LNCaP clone FGC (cell line): ENCODE results near the gene UTS2.

Experiments
- DNase-seq: peaks from one replicate; pipeline ENCODE4 v3.0.0-alpha.2; 2011; ENCODE audit warnings: low read depth
- H3K4me3 ChIP-seq: 2 replicates; pipeline ENCODE4 v1.5.1; 2011; ENCODE audit warnings: mild to moderate bottlenecking, low read depth, low read length, control low read depth
- TF ChIP-seq, protein P1 (sequence below): IDR thresholded peaks from 2 replicates; pipeline ENCODE4 v1.5.1; 2012; ENCODE audit warnings: mild to moderate bottlenecking; ENCODE audit not compliant: control insufficient read depth, insufficient read depth; ENCODE audit errors: extremely low read depth

UTS2 gene

DNA sequence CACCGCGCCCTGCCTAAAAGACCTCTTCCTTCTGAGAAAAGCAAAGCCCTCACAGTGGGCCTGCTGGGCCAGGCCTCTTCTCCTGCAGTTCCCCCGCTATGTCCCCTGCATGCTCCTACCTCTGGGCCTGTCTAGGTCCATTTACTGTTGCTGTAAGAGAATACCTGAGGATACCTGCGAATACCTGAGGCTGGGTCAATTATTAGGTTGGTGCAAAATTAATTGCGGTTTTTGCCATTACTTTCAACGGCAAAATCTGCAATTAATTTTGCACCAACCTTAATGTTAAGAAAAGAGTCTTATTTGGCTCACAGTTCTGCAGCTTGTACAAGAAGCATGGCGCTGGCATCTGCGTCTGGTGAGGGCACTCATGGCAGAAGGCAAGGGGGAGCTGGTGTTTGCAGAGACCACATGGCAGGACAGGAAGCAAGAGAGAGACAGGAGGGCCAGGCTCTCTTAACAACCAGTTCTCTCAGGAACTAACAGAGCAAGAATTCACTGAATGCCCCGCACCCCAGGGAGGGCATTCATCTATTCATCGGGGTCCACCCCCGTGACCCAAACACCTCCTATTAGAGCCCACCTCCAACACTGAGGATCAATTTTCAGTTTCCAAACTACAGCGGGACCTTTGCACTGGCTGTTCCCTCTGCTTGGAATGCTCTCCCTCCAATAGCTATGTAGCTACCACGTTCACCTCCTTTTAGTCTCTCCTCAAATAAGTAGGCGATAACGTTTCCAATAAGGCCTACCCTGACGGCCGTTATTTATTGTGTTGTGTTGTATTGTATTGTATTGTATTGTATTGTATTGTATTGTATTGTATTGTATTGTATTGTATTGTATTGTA lies 9.6 kb upstream of the UTS2 start:
- TF ChIP-seq, protein P1, sequence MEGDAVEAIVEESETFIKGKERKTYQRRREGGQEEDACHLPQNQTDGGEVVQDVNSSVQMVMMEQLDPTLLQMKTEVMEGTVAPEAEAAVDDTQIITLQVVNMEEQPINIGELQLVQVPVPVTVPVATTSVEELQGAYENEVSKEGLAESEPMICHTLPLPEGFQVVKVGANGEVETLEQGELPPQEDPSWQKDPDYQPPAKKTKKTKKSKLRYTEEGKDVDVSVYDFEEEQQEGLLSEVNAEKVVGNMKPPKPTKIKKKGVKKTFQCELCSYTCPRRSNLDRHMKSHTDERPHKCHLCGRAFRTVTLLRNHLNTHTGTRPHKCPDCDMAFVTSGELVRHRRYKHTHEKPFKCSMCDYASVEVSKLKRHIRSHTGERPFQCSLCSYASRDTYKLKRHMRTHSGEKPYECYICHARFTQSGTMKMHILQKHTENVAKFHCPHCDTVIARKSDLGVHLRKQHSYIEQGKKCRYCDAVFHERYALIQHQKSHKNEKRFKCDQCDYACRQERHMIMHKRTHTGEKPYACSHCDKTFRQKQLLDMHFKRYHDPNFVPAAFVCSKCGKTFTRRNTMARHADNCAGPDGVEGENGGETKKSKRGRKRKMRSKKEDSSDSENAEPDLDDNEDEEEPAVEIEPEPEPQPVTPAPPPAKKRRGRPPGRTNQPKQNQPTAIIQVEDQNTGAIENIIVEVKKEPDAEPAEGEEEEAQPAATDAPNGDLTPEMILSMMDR = no peak
- DNase-seq = no peak
- H3K4me3 ChIP-seq = no peak overlapping the region

DNA sequence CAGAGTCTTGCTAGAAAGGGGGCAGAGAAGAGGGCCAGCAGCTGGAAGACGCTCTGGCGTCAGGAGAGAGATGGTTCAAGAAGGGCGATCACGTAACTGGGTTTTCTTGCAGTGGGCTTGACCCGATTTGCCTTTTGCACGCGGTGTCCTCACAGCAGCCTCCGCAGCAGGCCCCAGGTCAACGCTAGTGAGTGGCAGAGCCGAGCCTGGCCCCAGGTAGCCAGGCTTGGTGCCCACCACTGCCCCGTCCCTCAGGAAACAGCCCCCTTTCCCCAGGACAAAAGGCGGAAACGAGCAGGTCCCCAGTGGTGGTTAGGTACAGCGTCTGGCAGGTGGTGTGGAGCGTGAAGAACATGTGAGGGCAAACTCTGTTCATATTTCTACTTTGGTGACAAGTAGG lies 8.6 kb upstream of the UTS2 start:
- DNase-seq = no peak
- TF ChIP-seq, protein P1 = no peak
- H3K4me3 ChIP-seq = no peak overlapping the region

DNA sequence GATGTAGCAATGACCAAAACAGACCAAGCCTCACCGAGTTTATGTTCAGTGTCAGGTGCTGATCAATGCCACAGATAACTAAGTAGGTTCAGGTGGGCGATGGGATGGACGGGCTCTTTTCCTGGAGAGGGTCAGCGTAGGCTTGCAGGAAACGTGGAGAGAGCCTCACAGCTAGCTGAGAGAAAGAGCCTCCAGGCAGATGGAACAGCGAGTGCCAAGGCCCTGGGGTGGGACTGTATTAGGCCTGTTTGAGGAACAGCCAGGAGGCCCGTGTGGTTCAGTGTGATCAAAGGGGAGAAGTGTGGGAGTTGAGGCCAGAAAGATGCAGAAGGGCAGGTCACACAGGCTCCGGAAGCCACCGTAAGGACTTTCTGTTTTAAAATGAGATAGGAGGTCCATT lies 7.3 kb upstream of the UTS2 start:
- TF ChIP-seq, protein P1 = no peak
- no peak for DNase-seq
- no peak overlapping the region for H3K4me3 ChIP-seq

DNA sequence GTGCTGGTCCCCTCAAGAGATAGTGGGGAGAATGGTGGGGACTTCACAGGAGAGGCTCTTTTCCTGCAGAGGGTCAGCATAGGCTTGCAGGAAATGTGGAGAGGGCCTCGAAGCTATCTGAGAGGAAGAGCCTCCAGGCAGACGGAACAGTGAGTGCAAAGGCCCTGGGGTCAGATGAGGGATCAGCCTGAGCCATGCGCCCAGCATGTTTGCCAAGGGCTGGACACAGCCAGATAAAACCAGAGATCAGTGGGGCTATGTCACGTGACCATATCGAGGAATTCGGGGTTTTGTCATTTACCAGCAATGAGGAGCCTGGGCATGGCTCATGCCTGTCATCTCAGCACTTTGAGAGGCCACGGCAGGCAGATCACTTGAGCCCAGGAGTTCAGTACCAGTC lies 6.5 kb upstream of the UTS2 start:
- H3K4me3 ChIP-seq = no peak overlapping the region
- TF ChIP-seq, protein P1 = no peak
- DNase-seq = no peak

DNA sequence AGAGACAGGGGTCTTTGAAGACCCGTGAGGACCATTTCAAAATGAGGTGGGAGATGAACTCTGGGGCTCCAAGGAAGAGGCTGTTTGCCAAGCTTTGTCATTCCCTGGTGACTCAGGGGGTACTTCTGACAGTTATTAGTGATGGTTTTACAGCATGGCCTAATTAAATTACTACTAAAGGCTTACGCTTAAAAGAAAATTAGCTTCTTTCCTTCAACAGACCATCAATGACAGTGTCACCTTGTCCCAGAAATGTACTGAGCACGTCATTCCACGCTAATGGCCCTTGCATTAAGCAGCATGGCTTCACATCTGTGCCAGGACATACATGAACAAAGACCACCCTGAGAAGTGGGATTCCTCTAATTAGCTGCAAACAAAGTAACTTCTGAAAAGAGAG lies 5.1 kb upstream of the UTS2 start:
- no peak for DNase-seq
- H3K4me3 ChIP-seq = no peak overlapping the region
- TF ChIP-seq, protein P1 = no peak

DNA sequence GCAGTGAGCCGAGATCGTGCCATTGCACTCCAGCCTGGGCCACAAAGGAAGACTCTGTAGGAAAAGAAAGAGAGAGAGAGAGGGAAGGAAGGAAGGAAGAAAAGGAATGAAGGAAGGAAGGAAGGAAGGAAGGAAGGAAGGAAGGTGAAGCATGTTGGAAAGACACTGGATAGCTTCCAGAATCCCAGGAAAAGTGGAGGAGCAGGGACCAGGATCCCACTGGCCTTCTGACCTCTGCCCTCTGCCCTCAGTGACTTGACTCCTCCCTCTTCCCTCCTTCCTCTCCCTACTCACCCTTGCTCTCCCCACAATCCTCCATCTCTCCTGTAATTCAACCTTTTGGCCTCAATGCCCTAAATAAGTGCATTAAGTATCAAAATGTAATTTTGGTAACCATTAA lies 4.1 kb upstream of the UTS2 start:
- DNase-seq = no peak
- H3K4me3 ChIP-seq = no peak overlapping the region

DNA sequence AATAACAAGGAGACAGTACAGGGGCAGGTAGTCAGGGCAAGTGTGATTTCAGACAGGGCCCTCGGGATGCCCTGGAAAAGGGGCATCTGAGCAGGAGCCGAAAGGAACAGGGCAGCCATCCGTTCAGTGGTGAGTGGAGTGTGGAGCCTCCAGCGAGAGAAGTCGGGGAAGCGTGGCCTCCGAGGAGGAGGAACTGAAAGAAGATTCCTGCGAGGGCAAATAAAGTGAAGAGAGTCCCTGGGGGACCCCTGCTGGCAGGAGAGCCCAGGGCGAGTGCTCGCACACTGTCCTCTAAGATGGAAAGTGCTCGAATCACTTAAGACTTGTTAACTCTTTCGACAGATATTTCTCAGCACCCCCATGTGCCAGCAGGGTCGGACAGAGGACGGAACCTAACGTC lies 3.5 kb upstream of the UTS2 start:
- no peak overlapping the region for H3K4me3 ChIP-seq
- TF ChIP-seq, protein P1 = no peak
- no peak for DNase-seq

More for the DNA sequence above, 4.1 kb upstream of the UTS2 start:
- TF ChIP-seq, protein P1 = no peak
